DND-41 (cell line): ENCODE data around the gene NCAN.

Source experiments
- CTCF ChIP-seq: IDR thresholded peaks from 2 replicates; pipeline ENCODE4 v1.5.1; 2012; ENCODE audit warnings: borderline replicate concordance, low read length, moderate library complexity, mild to moderate bottlenecking; ENCODE audit not compliant: poor library complexity, severe bottlenecking; ENCODE audit errors: extremely low read depth
- EZH2 ChIP-seq: IDR thresholded peaks from 3 replicates; pipeline ENCODE4 v1.6.1; 2012; ENCODE audit warnings: borderline replicate concordance, low read depth, mild to moderate bottlenecking, moderate library complexity, low read length, inconsistent platforms; ENCODE audit not compliant: severe bottlenecking

- no peak for TF ChIP-seq CTCF
- no peak for TF ChIP-seq EZH2
Observed at GRCh38 chr19:19234220-19234816, 22.6 kb downstream of the NCAN start.
